Inflammatory macrophage treated with lipopolysaccharide for 4 hours (primary cell): Measurements from ENCODE around the gene TRMO.

Experiments used
- DNase-seq: peaks from one replicate; pipeline ENCODE4 v3.0.0-alpha.2; 2020

TRMO gene

DNA sequence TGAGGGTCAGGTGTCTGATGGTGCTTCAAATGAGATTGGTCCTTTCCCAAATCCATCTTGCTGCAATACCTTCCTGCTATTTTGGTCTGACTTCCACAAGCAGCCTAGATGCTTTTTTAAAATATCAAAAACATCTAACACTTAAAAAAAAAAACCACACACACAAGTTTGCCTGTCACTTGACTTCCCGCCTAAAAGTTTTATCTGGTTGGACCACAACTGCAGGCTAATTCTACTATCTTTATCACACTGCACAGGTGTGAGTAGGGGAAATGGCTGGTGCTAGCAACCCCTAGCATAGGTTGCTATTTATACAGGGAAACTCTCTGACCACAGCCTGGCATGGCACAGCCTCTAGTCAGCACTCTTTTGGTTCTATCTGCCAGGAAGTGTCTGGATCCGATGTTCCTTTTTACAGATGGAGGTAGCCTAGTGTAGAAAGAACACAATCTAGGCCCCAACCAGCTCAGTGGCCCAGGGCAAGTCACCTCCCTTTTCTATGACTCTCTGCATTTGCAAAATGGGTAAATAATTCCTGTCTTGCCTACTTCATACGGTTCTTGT lies 15.9 kb upstream of the TRMO start, which contains the start of gene HEMGN:
HEMGN (minus strand) TSS at position 92 of the 564 bp plus-strand sequence; CDS start at position 56, 36 bp downstream.
- DNase-seq, result no peak

DNA sequence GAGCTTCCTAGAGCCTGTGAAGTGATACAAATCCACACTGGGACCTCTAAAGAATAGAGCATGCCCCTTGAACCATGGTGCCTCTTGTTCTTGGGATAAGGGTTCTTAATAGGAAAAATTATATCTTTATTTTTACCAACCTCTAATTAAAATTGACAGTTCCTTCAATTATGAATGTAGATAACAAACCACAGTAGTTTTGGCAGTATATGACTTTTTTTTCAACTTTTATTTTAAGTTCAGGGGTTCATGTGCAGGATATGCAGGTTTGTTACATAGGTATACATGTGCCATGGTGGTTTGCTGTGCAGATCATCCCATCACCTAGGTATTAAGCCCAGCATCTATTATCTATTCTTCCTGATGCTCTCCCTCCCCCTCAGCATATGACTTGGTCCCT lies 14.7 kb upstream of the TRMO start:
- no peak for DNase-seq

- DNase-seq, result no peak
Observed at GRCh38 chr9:97935276-97935675, 13.0 kb upstream of the TRMO start.

DNA sequence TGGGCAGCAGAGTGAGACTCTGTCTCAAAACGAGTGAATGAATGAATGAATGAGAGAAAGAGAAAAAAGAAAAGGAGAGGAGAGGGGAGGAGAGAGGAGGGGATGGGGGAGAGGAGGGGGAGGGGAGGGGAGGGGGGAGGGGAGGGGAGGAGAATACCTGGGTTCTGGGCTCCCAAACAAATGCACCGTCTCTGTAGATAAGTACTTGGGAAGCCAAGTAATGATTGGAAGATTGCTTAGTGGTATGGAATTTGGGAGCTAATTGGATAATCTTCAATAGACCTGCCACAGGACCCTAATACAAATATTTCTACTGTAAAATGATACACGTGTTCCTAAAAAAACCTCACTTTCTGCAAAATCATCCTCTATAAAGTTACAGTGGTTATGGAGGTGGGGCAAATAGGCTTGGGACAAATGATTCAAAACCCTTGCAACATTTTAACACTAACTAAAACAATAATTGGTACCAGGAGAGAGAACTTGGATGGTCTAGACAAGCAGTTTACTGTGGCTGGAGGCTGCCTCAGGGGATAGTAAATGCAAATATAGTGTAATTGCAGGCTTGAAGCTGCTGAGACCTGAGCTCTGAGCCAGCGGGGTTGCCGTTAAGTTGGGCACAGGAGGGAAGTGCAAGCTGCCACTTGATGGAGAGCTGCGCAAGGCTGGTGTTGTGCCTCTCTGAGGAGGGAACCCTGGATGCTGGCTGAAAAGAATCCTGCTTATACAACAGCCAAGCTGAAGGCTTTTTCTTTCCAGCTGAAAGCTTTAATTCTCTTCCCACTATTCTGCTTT lies 12.2 kb upstream of the TRMO start:
- DNase-seq, result no peak

GRCh38 chr9:97933297-97933998 lies 11.1 kb upstream of the TRMO start:
- DNase-seq, result no peak

GRCh38 chr9:97930972-97931371 lies 8.7 kb upstream of the TRMO start:
- DNase-seq, result no peak

GRCh38 chr9:97928986-97929604 lies 6.8 kb upstream of the TRMO start:
- DNase-seq, result no peak

DNA sequence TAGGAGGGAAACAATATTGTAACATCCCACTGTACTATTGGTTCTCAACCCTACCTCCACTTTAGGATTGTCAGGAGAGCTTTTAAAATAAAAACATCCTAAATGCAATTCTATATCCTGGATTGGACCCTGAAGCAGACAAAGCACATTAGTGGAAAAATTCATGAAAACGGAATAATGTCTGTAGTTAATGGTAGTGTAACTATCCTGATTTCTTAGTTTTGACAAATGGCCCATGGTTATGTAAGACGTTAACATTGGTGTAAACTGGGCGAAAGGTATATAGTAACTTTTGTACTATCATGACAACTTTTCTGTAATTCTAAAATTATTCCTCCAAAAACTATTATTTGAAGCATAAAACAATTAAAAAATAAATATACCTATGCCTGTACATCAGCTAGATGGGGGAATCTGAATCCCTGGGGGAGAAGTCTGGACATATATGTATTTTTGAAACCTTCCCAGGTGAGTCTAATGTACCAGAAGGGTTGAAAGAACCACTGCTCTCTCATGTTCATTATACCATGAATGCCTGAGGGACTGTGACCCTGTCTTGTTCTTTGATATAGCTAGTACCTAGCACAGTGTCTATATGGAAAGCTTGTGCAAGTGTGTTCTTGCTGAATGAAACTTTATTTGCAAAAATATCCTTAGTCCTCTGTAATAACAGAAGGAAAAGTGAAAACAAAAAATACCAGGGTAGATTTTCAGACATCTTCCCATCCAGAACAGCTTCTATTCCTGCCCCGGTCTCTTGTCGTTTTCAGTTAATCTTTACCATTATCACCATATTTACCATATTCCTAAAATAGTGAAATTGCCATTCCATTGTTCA lies 3.4 kb upstream of the TRMO start:
- no peak for DNase-seq

DNA sequence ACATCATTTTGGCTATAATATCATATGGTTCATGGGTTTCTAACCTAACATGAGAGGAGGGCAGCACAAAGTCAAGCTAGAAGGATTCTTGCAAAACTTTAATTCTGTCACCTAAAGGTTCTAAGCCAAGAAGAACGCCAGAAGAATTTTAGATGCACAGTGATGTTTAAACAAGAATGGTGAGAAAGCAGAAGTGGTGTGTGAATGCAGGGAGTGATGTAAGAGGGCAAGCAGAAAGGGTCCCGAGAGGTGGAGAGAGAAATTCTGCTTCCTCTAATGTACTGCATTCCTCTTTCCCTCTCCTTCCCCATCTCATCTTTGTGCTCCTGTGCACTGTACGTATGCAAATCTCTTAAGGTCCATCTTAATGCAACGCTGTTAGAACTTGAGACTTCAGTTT lies 2.1 kb upstream of the TRMO start:
- peak; percentile 61 for DNase-seq

- peak; percentile 74 for DNase-seq
Observed at GRCh38 chr9:97923529-97924108, 1.3 kb upstream of the TRMO start.

DNA sequence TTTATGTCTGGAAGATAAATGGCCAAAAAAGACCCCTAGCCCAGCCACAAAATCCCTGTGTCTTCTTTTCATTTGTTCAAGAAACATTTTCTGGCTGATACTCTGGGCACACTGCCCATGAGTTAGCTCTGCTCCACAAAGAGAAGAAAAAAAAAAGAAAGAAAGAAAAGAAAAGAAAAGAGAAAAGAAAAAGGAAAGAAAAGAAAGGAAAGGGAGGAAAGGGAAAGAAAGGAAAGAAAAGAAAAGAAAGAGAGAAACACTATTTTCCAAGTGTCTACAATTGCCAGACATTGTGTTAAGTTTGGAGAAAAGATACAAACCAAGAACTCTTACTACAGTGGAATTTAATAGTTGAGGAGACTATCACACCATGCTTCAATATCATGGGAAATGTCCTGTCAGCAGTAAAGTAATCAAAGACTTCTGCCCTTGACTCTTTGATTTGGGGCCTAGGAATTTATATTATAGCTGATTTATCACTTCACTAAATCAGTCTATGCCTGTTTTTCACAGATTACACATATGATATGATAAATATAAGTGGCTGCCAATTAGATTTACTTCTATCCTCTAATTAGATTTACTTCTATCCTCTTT lies 3.0 kb downstream of the TRMO start:
- no peak for DNase-seq

- DNase-seq, result no peak
Observed at GRCh38 chr9:97918611-97919010, 3.7 kb downstream of the TRMO start.

GRCh38 chr9:97911970-97912369 lies 10.3 kb downstream of the TRMO start:
- no peak for DNase-seq

DNA sequence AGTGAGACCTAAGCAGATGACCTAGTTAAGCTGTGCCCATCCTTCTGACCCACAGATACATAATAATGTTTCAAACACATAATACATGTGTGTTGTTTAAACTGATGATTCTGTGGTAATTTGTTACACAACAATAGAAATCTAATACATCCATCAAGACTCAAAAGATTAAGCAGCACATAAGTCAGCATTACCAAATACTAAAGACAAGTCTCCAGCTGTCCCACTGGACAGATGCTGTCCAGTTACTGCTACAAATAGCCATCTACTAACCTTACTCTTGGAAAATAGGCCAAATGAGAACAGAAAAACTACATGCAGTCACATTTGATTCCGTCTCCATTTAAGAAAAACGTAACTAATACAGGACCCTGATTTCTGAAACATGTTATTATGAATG lies 10.8 kb downstream of the TRMO start:
- DNase-seq, result no peak

DNA sequence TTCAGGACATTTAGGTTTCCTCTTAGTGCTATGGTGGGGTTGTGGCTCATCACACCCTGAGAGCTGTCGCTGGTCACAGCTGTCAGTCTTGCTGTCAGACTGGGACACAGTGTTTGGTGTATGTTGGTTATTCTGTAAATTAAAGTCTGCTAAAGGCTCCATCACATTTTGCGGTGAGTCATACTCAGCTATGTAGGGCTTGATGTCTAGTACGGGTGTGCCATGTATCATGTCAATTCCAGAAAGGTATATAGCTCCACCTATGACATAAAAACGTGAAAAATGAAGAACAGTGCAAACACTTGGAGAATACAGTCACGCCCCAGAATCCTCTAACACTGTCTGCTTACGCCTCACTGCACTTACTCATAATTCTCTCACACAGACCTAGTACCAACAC lies 11.9 kb downstream of the TRMO start:
- DNase-seq, result no peak

DNA sequence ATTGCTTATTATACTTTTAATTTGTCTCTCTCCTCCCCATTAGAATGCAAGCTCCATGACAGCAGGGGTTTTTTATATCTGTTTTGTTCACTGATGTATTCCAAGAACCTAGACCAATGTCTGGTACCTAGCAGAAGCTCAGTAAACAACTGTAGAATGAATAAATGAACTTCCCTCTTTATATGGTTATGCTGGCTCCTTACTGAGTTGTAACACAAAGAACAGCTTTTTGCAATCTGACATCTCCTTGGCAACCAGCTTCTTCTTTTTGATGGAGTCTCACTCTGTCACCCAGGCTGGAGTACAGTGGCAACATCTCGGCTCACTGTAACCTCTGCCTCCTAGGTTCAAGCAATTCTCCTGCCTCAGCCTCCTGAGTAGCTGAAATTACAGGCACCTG lies 13.6 kb downstream of the TRMO start:
- peak; percentile 88 for DNase-seq

- no peak for DNase-seq
Observed at GRCh38 chr9:97907632-97908031, 14.7 kb downstream of the TRMO start.

- DNase-seq, result peak; percentile 48
Observed at GRCh38 chr9:97907046-97907445, 15.3 kb downstream of the TRMO start.

DNA sequence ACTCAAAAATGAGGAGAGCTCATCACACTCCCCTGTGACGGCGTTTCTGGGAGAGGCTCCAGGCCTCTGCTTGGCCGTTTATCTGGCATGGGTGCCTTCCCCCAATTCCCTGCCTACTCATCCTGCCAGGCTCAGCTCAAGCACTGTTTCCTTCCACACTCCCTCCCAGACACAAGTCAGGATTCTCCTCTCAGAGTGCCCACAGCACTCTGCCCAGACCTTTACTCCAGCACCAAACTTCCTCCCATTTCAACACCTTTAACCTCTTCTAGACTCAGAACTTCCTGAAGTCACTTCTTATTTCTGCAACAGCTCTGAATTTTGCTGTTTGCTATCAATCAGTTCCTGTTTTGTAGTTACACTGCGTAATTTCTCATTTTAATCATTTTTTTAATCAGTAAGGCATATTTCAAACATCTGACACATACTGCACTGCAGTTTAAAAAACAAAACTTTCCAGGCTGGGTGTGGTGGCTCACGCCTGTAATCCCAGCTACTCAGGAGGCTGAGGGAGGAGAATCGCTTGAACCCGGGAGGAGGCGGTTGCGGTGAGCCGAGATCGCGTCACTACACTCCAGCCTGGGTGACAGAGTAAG lies 16.0 kb downstream of the TRMO start:
- DNase-seq, result peak; percentile 87

GRCh38 chr9:97905228-97905627 lies 17.1 kb downstream of the TRMO start:
- DNase-seq, result peak; percentile 49

DNA sequence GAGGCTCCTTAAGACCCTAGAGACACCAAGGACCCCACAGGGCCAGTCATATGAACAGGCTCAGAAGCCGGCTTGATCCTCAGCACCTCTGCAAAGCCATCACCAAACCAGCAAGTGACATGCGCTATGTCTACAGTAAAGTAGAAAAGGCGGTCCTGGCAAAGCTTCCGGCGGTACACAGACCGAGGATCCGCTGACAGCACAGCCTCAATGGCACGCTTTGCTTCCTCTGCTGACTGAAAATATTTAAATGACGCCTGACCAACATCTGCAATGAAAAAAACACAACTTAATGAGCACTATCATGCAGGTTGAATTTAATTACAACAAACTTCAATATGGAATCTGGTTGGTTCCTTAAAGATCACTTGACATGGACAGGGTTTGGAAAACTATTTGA lies 17.6 kb downstream of the TRMO start:
- DNase-seq, result no peak
